Measurements from ENCODE around the gene OR2T34.
"Not testable (repeated sequence)": the region's sequence is repeated elsewhere in the genome, so short reads cannot be mapped to it uniquely, and the experiment has no call there.

DNA sequence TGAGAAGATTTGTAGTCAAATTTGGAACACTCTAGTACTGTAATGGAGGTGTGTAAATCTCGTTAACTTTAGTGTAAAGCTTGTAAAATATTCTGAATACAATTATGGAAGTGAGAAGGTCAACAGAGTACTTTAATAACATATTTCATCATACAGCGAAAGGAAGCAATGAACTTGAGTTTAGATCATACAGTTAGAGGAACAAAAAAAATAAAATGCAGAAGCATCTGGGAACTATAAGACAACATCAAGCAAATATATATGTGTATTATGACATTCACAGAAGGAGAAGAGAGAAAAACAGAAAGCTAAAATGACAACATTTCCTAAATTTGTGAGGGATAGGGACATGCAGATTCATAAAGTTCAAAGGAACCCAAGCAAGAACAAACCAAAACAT, 5.5 kb downstream of the OR2T34 start:
- TF ChIP-seq POLR2A (IDR thresholded peaks at IDR 0.05), result not testable (repeated sequence)
- TF ChIP-seq, protein P1, sequence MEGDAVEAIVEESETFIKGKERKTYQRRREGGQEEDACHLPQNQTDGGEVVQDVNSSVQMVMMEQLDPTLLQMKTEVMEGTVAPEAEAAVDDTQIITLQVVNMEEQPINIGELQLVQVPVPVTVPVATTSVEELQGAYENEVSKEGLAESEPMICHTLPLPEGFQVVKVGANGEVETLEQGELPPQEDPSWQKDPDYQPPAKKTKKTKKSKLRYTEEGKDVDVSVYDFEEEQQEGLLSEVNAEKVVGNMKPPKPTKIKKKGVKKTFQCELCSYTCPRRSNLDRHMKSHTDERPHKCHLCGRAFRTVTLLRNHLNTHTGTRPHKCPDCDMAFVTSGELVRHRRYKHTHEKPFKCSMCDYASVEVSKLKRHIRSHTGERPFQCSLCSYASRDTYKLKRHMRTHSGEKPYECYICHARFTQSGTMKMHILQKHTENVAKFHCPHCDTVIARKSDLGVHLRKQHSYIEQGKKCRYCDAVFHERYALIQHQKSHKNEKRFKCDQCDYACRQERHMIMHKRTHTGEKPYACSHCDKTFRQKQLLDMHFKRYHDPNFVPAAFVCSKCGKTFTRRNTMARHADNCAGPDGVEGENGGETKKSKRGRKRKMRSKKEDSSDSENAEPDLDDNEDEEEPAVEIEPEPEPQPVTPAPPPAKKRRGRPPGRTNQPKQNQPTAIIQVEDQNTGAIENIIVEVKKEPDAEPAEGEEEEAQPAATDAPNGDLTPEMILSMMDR (IDR thresholded peaks at IDR 0.05), result not testable (repeated sequence)
